ENCODE data around the gene CHD5.

CHD5 gene

DNA sequence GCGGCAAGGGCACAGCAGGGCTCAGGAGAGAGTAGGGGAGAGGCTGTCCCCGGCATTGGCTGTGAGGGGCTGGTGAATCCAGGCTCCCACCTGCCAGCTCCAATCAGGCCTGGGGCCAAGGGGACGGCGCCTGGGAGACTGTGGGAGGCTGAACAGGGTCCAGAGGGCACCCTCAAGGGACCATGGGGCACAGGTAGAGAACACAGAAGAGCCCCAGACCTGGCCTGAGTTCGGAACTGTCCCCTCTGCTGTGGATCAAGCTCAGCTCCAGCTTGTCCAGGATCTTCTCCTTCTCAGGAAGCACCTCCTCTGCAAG, 67.5 kb downstream of the CHD5 start:
- TF ChIP-seq CTCF (IDR thresholded peaks at IDR 0.05; ENCODE audit: unreplicated experiment in 3 of 3): no peak
- Mint-ChIP-seq H3K9me3 (peaks cover 12% of the 10 kb centered on the region), H3K27ac (no peak overlapping the region), H3K27me3 (ENCODE audit: low read depth) (peaks cover 34% of the 10 kb centered on the region), H3K4me3 (no peak overlapping the region), H3K4me1 (no peaks in the 10 kb centered on the region), H3K36me3 (ENCODE audit: low read depth) (no peaks in the 10 kb centered on the region)

DNA sequence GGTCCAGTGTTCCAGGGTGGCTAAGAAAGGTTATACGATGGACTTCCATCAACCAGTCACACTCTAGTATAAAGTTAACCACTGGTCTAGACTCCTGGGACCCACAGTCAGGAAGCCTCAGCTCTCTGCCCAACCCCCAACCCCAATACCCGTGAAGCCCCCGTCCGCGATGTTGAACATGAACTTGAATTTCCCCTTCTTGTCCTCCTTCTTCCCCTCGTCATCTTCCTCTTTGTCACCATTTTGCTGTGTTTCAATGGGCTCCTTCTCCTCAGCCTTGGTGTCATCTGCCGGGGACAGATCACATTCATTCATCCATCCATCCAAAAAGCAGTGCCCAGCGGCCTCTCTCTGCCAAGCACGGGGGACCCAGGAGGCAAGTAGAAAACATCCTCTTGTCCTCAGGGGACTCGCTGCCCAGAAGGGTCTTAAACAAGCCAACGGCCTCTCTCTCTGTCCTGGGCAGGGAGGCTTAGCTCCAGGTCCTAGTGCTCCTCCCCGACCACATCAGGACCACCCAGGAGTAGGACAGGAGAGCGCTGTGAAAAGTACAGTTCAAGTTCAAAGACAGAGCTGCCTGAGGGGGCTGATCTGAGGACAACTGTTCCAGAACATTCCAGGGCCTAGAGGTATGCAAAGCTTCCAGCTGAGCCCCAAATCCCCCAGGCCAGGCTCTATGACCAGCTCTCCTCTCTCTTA, 68.0 kb downstream of the CHD5 start:
- no peak overlapping the region for H3K4me3 Mint-ChIP-seq
- no peaks in the 10 kb centered on the region for H3K36me3 Mint-ChIP-seq (ENCODE audit: low read depth)
- H3K27ac Mint-ChIP-seq: no peak overlapping the region
- no peaks in the 10 kb centered on the region for H3K4me1 Mint-ChIP-seq
- H3K27me3 Mint-ChIP-seq (ENCODE audit: low read depth): peaks cover 39% of the 10 kb centered on the region
- H3K9me3 Mint-ChIP-seq: peaks cover 11% of the 10 kb centered on the region
- TF ChIP-seq CTCF (IDR thresholded peaks at IDR 0.05; ENCODE audit: unreplicated experiment in 3 of 3): no peak

DNA sequence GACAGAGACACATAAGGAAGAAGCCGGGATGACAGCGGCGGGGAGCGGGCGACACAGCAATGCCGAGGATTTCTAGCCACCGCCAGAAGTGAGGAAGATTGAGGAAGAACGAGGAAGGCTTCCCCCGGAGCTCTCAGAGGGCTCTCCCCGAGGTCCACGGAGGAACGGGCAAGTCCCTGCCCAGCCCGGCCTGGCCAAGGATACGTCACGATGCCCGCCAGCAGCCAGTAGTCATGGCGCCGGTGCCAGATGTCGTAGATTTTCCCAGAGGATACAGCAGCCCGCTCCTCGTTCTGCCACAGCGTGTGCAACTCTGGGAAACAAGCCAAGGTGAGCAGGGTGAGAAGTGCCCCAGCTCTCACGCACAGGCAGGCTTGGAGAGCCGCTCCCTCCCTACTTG, 68.5 kb downstream of the CHD5 start:
- TF ChIP-seq CTCF (IDR thresholded peaks at IDR 0.05; ENCODE audit: unreplicated experiment in 3 of 3): no peak
- Mint-ChIP-seq H3K4me3 (no peak overlapping the region), H3K27ac (no peak overlapping the region), H3K27me3 (ENCODE audit: low read depth) (peaks cover 43% of the 10 kb centered on the region), H3K4me1 (no peaks in the 10 kb centered on the region), H3K9me3 (peaks cover 5% of the 10 kb centered on the region), H3K36me3 (ENCODE audit: low read depth) (no peaks in the 10 kb centered on the region)

GRCh38 chr1:6110326-6110725, 69.8 kb downstream of the CHD5 start:
- Mint-ChIP-seq H3K27me3 (ENCODE audit: low read depth) (peaks cover 43% of the 10 kb centered on the region), H3K4me3 (no peak overlapping the region), H3K4me1 (no peaks in the 10 kb centered on the region), H3K36me3 (ENCODE audit: low read depth) (no peaks in the 10 kb centered on the region), H3K9me3 (no peaks in the 10 kb centered on the region), H3K27ac (no peak overlapping the region)
- TF ChIP-seq CTCF (IDR thresholded peaks at IDR 0.05; ENCODE audit: unreplicated experiment in 3 of 3): no peak

DNA sequence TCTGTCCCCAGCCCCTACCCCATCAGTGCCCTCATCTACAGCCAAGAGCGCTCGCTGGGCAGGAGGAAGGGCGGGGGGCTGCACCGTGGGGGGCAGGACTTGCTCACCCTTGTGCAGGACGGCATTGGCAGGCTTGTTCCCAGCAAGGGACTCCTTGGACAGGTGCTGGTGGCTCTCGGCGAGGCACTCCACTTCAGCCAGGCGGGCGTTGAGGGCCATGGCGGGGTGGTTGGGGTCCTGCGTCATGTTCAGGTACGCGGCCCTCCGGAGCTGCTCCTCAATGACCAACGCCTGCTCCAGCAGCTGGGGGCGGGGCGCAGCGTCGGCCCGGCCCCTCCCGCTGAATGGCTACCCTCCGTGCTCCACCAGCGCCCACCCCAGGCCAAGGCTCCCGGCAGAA, 70.4 kb downstream of the CHD5 start:
- Mint-ChIP-seq H3K27me3 (ENCODE audit: low read depth) (peaks cover 47% of the 10 kb centered on the region), H3K36me3 (ENCODE audit: low read depth) (no peaks in the 10 kb centered on the region), H3K27ac (no peak overlapping the region), H3K4me1 (no peaks in the 10 kb centered on the region), H3K4me3 (no peak overlapping the region), H3K9me3 (no peaks in the 10 kb centered on the region)
- no peak for TF ChIP-seq CTCF (IDR thresholded peaks at IDR 0.05; ENCODE audit: unreplicated experiment in 3 of 3)

DNA sequence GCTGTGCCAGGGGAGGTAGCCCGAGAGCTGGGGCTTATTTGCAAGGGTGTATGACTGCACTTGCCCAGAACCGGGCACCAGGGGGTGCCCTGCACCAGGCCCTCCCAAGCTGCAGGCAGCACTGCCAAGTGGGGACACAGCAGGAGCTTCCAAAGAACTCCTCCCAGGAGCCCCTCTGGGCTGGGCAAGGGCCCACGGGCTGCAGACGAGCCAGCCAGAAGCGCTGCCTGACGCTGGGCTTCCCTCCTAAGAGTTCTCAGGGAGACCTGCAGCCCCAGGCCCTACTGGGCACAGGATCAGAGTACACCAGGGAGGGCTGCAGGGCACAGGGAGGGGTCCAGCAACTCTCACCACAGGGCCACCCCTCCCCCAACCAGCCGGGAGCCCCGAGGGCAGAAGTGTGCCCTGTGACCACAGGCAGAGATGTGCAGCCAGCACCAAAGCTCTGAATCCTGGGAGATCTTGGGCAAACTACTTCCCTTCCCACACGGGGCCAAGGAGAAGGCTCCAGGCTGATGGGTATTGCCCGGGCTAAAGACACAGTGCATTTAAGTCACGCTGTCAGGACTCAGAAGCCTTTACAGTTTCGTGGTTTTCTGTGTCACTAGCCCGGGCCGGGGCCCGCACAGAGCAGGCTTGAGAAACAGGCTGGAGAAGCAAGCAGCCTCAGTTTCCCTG, 71.0 kb downstream of the CHD5 start:
- Mint-ChIP-seq H3K9me3 (no peaks in the 10 kb centered on the region), H3K36me3 (ENCODE audit: low read depth) (no peaks in the 10 kb centered on the region), H3K27ac (no peak overlapping the region), H3K27me3 (ENCODE audit: low read depth) (peaks cover 42% of the 10 kb centered on the region), H3K4me1 (no peaks in the 10 kb centered on the region), H3K4me3 (no peak overlapping the region)
- no peak for TF ChIP-seq CTCF (IDR thresholded peaks at IDR 0.05; ENCODE audit: unreplicated experiment in 3 of 3)

Data from nephron (organoid).